Keratinocyte (primary cell): ENCODE measurements around the gene GPATCH2. TPM values are rescaled to one million over a fixed set of nuclear protein-coding genes. Genes with fewer than 3 reads are reported as not detected.

ENCODE experiments used
- DNase-seq: peaks from one replicate; pipeline ENCODE4 v3.0.0-alpha.2; 2011; ENCODE audit warnings: low read depth, missing footprints, low spot score
- FAIRE-seq: peaks from 2 replicates; lab custom pipeline; 2011; peaks lifted over from hg19 to GRCh38; lab: Jason Lieb, UNC
- H2AFZ ChIP-seq: 2 replicates; pipeline ENCODE4 v1.6.0; 2012; ENCODE audit warnings: low read length, control low read depth, inconsistent platforms; ENCODE audit not compliant: control insufficient read depth
- H3K27ac ChIP-seq: 2 replicates; pipeline ENCODE4 v1.5.1; 2011; ENCODE audit warnings: low read length; ENCODE audit not compliant: control insufficient read depth, insufficient read depth
- H3K27me3 ChIP-seq: 3 replicates; pipeline ENCODE4 v1.6.0; 2011; ENCODE audit warnings: low read length; ENCODE audit not compliant: control insufficient read depth, insufficient read depth; ENCODE audit errors: extremely low read depth
- H3K36me3 ChIP-seq, 2 experiments: 2 replicates in 1 of 2; 3 replicates in 1 of 2; pipeline ENCODE4 v1.5.1; 2011; ENCODE audit warnings: low read length in 2 of 2, mild to moderate bottlenecking in 1 of 2; ENCODE audit not compliant: control insufficient read depth in 2 of 2, insufficient read depth in 2 of 2; ENCODE audit errors: extremely low read depth in 1 of 2
- H3K4me1 ChIP-seq: 3 replicates; pipeline ENCODE4 v1.5.1; 2011; ENCODE audit warnings: low read length; ENCODE audit not compliant: control insufficient read depth, insufficient read depth; ENCODE audit errors: extremely low read depth
- H3K4me2 ChIP-seq: 3 replicates; pipeline ENCODE4 v1.6.0; 2011; ENCODE audit warnings: low read depth, low read length; ENCODE audit not compliant: control insufficient read depth, insufficient read depth; ENCODE audit errors: extremely low read depth
- H3K4me3 ChIP-seq, 3 experiments: fragments of 200-600 bp in 1 of 3; sonication (generic) in 1 of 3; 2 replicates in 2 of 3; 3 replicates in 1 of 3; pipeline ENCODE4 v1.5.1; 2011 to 2016; ENCODE audit warnings: low read length in 3 of 3, mild to moderate bottlenecking in 3 of 3, control low read depth in 2 of 3, inconsistent platforms in 1 of 3, low read depth in 1 of 3, mixed read lengths in 1 of 3, mixed run types in 1 of 3, moderate library complexity in 1 of 3; ENCODE audit not compliant: control insufficient read depth in 2 of 3, insufficient read depth in 2 of 3; ENCODE audit errors: extremely low read depth in 1 of 3
- H3K79me2 ChIP-seq: 2 replicates; pipeline ENCODE4 v1.6.0; 2012; ENCODE audit warnings: low read length; ENCODE audit not compliant: control insufficient read depth, insufficient read depth
- H3K9ac ChIP-seq: 3 replicates; pipeline ENCODE4 v1.6.0; 2011; ENCODE audit warnings: low read length; ENCODE audit not compliant: control insufficient read depth, insufficient read depth; ENCODE audit errors: extremely low read depth
- H3K9me1 ChIP-seq: 3 replicates; pipeline ENCODE4 v1.6.0; 2011; ENCODE audit warnings: low read length; ENCODE audit not compliant: control insufficient read depth, insufficient read depth; ENCODE audit errors: extremely low read depth
- H3K9me3 ChIP-seq: 2 replicates; pipeline ENCODE4 v1.5.1; 2012; ENCODE audit warnings: low read depth, low read length; ENCODE audit not compliant: control insufficient read depth
- H4K20me1 ChIP-seq: 3 replicates; pipeline ENCODE4 v1.6.0; 2011; ENCODE audit warnings: low read length; ENCODE audit not compliant: control insufficient read depth, insufficient read depth; ENCODE audit errors: extremely low read depth
- EZH2 ChIP-seq: IDR thresholded peaks from one replicate; pipeline ENCODE4 v1.6.1; 2012; ENCODE audit warnings: inconsistent platforms, mild to moderate bottlenecking, low read length, moderate library complexity
- dilution Hi-C: fragments of 300-500 bp; cut with MboI; formaldehyde crosslinking; loops from one replicate; pipeline ENCODE4 v1.7.0; 2020; ENCODE audit warnings: low sequenced_read_pairs; ENCODE audit not compliant: extremely low pct_ligation_motif_present
- polyA plus RNA-seq, 5 experiments: library from polyadenylated mRNA; depleted of rRNA in 3 of 5; stranded (reverse) in 3 of 5; stranded (forward) in 1 of 5; unstranded in 1 of 5; fragments of >200 nt; gene quantifications; 1 replicate in 1 of 5; 2 replicates in 3 of 5; 3 replicates in 1 of 5; pipeline versions ENCODE4 v1.2.1 to v1.2.3, GENCODE V29; 2011 to 2012; ENCODE audit warnings: missing spikeins in 2 of 5, low read depth in 1 of 5, low replicate concordance in 1 of 5
- TF ChIP-seq, protein P1 (sequence below), 3 experiments: IDR thresholded peaks in 1 of 3; conservative IDR thresholded peaks in 1 of 3; optimal IDR thresholded peaks in 1 of 3; 2 replicates in 2 of 3; 3 replicates in 1 of 3; pipeline versions ENCODE3 to v1.5.1; 2011; ENCODE audit warnings: low read length in 3 of 3, mild to moderate bottlenecking in 3 of 3, moderate library complexity in 2 of 3, control low read depth in 1 of 3, inconsistent platforms in 1 of 3; ENCODE audit not compliant: insufficient read depth in 2 of 3; ENCODE audit errors: extremely low read depth in 1 of 3

The GPATCH2 gene
- polyA plus RNA-seq, 1 donor (not counting 4 experiments of a cell fraction or from before 2014, with no cell fraction given): 15.7 TPM

DNA sequence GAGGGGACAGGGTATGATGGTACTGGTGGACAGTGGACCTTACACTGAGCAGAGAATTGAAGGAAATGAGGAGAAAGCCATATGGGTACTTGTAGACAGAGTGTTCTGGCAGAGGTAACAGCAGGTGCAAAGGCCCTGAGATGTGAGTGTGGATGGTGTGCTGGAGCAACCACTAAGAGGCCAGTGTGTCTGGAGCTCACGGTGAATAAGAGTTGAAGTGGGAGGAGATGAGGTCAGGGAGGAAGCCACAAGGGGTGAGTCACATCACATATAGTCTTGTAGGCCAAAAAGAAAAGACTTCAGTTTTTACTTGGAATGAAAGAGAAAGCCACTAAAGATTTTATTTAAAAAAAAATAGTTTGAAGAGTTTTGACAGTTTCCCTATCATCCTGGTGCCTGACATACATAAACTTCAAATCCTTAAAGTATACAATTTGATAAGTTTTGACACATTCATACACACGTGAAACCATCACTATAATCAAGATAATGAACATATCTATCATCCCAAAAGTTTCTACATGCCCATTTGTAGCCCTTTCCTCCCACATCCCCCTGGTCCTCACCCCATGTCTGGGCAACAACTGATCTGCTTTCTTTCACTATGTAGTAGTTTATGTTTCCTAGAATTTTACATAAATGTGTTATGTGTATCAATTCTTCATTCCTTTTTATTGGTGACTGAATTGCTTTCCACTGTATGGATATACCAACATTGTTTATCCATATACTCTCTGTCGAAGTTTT, 148.4 kb downstream of the GPATCH2 start:
- DNase-seq (peak; percentile 30), FAIRE-seq (peak; percentile 92)
- Histone ChIP-seq H3K27ac (no peak overlapping the region), H3K4me2 (no peak overlapping the region), H3K4me1 (peaks cover 5% of the 10 kb centered on the region), H2AFZ (no peak overlapping the region), H3K9me1 (no peaks in the 10 kb centered on the region), H3K27me3 (no peaks in the 10 kb centered on the region), H3K79me2 (no peaks in the 10 kb centered on the region), H3K36me3 (peaks cover 0 to 4% of the 10 kb centered on the region in 2 experiments), H3K9ac (no peak overlapping the region), H3K4me3 (no peak overlapping the region), H4K20me1 (no peaks in the 10 kb centered on the region), H3K9me3 (no peaks in the 10 kb centered on the region)
- TF ChIP-seq, protein P1, sequence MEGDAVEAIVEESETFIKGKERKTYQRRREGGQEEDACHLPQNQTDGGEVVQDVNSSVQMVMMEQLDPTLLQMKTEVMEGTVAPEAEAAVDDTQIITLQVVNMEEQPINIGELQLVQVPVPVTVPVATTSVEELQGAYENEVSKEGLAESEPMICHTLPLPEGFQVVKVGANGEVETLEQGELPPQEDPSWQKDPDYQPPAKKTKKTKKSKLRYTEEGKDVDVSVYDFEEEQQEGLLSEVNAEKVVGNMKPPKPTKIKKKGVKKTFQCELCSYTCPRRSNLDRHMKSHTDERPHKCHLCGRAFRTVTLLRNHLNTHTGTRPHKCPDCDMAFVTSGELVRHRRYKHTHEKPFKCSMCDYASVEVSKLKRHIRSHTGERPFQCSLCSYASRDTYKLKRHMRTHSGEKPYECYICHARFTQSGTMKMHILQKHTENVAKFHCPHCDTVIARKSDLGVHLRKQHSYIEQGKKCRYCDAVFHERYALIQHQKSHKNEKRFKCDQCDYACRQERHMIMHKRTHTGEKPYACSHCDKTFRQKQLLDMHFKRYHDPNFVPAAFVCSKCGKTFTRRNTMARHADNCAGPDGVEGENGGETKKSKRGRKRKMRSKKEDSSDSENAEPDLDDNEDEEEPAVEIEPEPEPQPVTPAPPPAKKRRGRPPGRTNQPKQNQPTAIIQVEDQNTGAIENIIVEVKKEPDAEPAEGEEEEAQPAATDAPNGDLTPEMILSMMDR (optimal IDR thresholded peaks at IDR 0.05 in 1 of 3, IDR thresholded peaks at IDR 0.05 in 1 of 3, conservative IDR thresholded peaks at IDR 0.05 in 1 of 3; ENCODE audit: extremely low read depth in 1 of 3, insufficient read depth in 2 of 3, low read length in 3 of 3): no peak
- TF ChIP-seq EZH2: no peak
- dilution Hi-C loops: no loop called here

DNA sequence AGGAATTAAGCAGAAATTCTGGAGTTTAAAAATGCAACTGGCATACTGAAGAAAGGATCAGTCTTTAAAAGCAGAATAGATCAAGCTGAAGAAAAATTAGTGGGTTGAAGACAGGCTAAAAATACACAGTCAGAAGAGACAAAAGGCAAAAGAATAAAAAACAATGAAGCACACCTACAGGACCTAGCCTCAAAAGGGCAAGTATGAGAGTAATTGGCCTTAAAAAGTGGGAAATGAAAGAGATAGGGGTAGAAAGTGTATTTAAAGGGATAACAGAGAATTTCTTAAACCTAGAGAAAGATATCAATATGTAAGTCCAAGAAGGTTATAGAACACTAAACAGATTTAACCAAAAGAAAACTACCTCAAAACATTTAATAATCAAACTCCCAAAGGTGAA, 152.4 kb downstream of the GPATCH2 start:
- no peaks in the 10 kb centered on the region for H4K20me1 ChIP-seq
- TF ChIP-seq, protein P1 (optimal IDR thresholded peaks at IDR 0.05 in 1 of 3, IDR thresholded peaks at IDR 0.05 in 1 of 3, conservative IDR thresholded peaks at IDR 0.05 in 1 of 3; ENCODE audit: extremely low read depth in 1 of 3, insufficient read depth in 2 of 3, low read length in 3 of 3): no peak
- TF ChIP-seq EZH2: no peak
- H3K4me1 ChIP-seq: peaks cover 5% of the 10 kb centered on the region
- H3K27ac ChIP-seq: no peak overlapping the region
- H3K9ac ChIP-seq: no peak overlapping the region
- no peaks in the 10 kb centered on the region for H3K79me2 ChIP-seq
- dilution Hi-C loops: no loop called here
- no peaks in the 10 kb centered on the region for H3K9me3 ChIP-seq
- H2AFZ ChIP-seq: no peak overlapping the region
- H3K27me3 ChIP-seq: no peaks in the 10 kb centered on the region
- FAIRE-seq (no peak), DNase-seq (no peak)
- H3K9me1 ChIP-seq: no peaks in the 10 kb centered on the region
- no peaks in the 10 kb centered on the region for H3K36me3 ChIP-seq
- H3K4me3 ChIP-seq: no peak overlapping the region
- no peak overlapping the region for H3K4me2 ChIP-seq
